IPS-NIHi7 (cell line): ENCODE measurements around the gene MYO10.

ENCODE experiments used
- DNase-seq: peaks from one replicate; pipeline ENCODE4 v3.0.0; 2012; ENCODE audit warnings: mixed read lengths; ENCODE audit errors: extremely low spot score

The MYO10 gene

DNA sequence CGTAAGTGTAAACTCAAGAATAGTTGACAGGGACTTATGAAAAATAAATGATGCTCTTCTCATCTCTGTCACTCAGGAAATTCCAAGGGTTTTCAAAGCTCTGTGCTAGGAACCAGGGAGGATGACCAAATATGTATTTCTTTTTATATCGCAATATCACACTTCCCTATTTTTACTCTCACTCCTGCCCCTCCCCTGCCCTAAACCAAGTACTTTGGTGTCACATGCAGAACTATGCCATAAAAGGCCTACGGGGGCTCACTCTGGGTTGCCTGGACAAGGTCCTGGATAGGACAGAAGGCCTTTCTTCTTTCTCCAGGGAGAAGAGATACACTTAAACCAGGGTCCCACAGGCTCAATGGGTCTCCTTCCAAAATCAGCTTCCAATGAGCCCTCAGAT, 311.0 kb downstream of the MYO10 start:
- DNase-seq: no peak

DNA sequence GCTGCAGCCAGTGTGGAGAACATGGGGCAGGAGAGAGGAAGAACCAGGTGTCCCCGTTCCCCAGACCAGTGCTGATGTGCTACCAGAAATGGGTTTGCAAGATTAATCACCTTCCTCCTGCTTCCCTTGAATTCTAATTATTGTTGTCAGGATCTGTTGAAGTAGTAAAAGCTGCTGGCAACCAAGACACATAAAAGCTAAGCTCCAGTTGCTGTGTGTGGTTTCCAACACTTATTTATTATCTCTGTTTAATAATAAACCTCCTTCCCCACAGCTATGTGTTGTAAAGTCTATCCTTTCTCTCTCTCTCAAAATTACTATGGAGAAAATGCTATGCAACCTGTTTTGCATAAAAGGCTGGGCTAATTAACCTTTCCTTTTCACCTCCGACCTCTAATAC, 317.0 kb downstream of the MYO10 start:
- DNase-seq: no peak

DNA sequence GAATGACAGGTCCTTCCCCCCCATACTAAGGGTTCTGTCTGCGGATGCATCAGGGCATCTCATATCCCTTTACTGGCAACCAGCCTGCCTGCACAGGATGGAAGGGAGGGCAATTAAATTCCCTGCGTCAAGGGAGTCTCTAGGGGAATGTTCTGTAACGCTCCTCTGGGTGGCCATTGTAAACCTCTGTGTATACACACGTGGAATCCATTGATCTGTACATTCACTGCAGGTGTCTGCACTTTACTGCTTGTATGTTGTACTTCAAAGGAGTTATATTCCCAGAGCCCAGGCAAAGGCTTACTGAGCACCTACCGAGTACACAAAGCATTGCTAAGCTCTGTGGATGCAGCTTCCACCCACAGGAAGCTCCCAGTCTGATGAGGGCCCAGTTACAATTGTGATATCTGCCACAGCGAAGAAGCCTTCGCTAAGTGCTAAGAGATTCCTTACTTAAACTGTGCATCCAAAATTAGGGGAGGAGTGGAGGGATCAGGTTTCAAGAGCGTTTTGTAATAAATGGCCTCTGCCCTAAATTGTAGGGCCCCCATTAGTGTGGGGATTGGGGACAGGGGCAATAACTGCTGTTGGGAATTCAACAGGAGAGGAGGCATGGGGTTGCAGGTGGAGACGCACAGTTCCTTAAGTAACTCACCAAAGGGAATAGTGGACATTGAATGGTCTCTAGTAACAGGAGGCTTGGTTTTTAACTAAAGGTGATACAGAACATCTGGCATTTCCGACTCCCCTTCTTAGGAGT, 317.8 kb downstream of the MYO10 start:
- no peak for DNase-seq

DNA sequence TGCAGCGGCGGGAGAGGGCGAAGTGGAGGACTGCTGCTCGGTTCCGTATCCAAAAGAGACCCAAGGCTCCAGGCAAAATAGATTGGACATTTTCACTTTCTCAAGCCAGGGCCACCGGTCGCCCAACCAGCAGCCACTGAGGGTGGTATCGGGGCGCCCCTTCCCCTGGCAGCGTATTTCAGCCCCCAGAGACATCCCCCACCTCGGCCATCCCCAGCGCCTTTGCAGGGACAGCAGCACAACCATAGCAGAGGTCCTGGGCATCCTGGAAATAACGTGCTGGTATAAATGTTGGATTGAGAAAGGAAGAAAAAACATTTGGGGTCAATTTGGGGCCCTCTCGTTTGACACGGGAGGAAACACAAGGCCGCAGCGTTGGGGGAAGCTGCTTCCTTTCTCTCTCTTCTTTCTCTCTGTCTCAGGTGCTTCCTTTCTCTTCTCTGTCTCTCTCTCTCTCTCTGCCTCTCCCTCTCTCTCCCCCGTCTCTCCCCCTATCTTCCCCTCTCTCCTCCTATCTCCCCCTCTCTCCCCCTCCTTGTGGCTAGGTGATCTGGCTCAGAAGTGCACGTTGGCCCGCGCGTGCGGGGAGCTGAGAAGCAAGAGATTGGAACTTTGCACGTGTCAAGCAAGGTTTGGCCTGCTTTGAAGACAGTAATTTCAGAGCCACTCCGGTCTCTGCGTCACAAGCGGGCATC, 318.7 kb downstream of the MYO10 start:
- DNase-seq: peak; percentile 26

DNA sequence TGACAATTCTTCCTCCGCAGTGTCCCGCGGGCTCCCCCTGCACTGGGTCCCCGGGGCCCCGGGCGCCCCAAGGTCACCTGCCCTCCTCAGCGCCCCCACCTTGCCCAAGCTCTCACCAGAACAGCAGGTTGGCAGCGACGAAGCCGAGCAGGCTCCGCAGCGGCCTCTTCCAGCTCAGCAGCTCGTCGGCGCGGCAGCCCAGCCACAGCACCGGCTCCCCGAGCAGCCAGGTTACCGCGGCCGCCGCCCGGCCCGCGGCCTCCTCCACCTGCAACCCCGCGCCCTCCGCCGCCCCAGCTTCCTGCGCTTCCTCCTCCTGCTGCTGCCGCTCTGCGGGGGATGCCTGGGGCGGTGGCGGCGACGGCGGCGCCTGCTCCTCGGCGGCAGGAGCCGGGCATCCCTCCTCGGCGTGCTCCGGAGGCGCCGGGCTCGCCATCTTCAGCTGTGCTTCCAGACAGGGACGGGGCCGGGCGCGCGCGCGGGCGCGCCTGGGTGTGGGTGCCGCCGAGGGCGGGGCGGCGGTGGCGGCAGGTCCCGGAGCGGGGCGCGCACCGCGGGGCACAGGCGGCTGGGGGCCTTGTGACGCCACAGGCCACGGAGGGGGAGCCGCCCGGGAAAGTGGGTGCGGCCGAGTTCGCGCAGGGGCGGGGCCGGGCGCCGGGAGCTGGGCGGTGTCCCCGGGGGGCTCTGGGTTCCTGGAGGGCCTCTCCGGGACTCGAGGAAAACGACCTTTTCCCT, 319.4 kb downstream of the MYO10 start, which contains the start of gene RETREG1:
RETREG1 (minus strand) TSS at position 462 of the 738 bp plus-strand sequence; CDS start at position 436, 26 bp downstream.
- peak; percentile 67 for DNase-seq

DNA sequence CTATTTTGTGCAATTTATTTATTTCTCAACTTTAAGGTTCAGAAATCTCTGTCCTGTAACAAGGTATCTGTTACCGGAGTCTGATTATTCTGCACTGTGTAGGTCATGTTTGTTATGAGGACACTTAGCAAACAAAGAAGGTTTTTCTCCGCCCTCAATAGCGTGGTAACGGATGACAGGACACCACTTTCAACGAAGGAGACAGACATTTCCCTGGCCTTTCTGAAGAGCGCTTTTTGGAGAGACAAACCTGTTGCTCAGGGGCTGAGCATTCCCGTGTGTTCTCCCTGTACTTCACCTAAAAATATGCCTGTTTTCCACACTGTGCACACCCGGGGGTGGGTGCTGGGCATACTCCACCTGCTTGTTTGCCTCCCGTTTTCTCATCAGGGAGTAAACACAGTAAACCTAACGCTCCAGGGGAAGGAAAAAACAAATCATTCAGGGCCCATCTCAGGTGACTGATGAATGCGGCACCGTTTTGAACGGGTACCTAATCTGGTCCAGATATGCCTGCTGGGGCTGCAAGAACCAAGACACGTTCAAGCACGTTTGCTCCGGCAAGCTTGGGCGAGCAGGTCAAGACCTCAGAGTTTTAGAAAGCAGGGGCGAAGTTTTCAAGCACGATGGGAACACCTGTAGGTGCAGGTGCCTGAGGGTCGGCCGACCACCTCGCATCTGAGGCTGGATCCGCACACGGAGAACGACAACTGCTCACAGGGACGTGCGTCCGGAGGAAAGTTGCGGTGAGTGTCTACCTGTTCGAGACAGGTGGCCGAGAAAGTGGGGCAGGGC, 320.1 kb downstream of the MYO10 start:
- DNase-seq: no peak

DNA sequence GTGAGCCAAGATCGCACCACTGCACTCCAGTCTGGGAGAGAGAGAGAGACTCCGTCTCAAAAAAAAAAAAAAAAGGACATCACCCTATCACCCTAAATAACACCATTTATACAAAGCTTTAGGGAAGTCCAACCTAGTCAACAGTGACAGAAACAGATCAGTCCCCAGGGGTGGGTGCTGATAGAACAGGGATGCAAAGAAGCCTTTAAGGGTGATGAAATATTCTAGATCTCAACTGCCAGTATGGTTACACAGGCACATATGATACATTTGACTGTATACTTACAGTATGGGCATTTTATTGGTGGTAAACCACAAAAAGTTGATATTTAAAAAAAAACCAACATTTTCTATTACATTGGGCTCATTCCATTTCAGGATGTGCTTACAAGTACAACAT, 324.1 kb downstream of the MYO10 start:
- DNase-seq: no peak
